ENCODE data around the gene LSM14A.

Gene LSM14A

DNA sequence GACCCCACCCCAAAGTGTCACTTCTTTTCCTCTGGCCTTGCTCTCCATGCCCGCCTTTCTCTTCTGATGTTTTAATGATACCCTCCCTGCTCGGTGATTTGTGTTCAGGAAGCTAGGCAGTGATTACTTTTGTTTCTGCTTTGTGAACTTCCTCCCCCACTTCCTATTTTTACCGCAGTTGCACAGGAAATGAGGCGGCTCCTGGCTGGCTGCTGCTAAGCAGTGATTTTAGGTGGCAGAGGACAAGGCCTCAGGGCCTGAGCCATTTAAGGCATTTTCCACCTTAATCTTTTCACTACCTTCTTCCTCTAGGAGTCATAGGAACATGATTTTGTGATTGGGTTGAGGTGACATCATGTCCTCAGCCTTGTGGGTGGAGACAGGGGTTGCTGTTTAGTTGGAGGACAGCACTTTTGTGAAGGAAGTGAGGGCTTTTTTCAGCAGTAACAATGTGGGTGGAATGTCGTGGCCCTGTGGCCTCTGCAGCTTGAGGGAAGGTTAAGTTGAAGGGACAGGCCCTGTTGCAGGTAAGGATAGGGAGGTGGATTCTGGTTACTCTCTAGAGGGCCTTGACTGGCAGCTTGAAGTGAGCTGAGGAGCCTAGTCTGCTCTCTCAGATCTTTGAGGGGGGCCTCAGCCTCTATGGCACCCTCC, 97.8 kb downstream of the LSM14A start:
- peak; percentile 43 for DNase-seq (ENCODE audit: low spot score)
- TF ChIP-seq, protein P1, sequence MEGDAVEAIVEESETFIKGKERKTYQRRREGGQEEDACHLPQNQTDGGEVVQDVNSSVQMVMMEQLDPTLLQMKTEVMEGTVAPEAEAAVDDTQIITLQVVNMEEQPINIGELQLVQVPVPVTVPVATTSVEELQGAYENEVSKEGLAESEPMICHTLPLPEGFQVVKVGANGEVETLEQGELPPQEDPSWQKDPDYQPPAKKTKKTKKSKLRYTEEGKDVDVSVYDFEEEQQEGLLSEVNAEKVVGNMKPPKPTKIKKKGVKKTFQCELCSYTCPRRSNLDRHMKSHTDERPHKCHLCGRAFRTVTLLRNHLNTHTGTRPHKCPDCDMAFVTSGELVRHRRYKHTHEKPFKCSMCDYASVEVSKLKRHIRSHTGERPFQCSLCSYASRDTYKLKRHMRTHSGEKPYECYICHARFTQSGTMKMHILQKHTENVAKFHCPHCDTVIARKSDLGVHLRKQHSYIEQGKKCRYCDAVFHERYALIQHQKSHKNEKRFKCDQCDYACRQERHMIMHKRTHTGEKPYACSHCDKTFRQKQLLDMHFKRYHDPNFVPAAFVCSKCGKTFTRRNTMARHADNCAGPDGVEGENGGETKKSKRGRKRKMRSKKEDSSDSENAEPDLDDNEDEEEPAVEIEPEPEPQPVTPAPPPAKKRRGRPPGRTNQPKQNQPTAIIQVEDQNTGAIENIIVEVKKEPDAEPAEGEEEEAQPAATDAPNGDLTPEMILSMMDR (IDR thresholded peaks at IDR 0.05; ENCODE audit: extremely low read depth, insufficient read depth, missing control alignments): no peak
- in situ Hi-C loops (cut with MboI; ENCODE audit: low pct_unique_long_range_greater_than_20kb, low sequenced_read_pairs, unreplicated experiment): no loop called here

DNA sequence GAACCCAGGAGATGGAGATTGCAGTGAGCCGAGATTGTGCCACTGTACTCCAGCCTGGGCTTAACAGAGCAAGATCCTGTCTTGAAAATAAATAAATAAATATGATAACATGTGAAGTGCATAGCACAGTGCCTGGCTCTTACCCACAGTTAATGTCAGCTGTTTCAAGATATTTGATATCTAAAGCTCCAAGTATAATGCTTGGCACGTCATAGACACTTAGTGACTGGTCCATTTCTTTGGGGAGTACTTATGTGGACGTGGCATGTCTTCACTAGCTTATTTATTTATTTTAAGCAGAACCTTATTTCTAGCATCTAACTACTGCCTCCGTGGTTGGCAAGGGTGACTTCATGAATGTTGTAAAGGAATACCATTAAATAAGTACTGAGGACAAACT, 100.8 kb downstream of the LSM14A start:
- in situ Hi-C loops (cut with MboI; ENCODE audit: low pct_unique_long_range_greater_than_20kb, low sequenced_read_pairs, unreplicated experiment): no loop called here
- no peak for DNase-seq (ENCODE audit: low spot score)

DNA sequence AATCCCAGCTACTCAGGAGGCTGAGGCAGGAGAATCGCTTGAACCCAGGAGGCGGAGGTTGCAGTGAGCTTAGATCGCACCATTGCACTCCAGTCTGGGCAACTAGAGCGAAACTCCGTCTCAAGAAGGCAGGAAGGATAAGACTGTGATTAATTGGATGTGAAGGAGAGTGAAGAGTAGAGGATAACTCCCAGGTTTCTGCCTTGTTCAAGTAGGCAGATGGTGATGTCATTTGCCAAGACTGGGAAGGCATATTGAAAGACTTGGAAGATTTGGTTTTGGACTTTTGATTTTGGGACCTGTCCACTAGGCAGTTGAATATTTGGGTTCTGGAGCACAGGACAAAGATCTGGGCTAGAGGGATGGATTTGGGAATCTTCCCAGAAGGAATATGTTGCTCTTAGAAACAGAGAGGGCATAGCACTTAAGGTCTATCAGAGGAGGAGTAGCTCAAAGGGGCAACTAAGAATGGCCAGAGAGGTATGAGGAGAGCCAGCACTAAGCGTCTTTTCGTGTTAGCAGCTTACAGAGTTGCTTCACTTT, 102.1 kb downstream of the LSM14A start:
- TF ChIP-seq, protein P1 (IDR thresholded peaks at IDR 0.05; ENCODE audit: extremely low read depth, insufficient read depth, missing control alignments): no peak
- in situ Hi-C loops (cut with MboI; ENCODE audit: low pct_unique_long_range_greater_than_20kb, low sequenced_read_pairs, unreplicated experiment): no loop called here
- DNase-seq (ENCODE audit: low spot score): no peak

More for the DNA sequence above, 100.8 kb downstream of the LSM14A start:
- TF ChIP-seq, protein P1 (IDR thresholded peaks at IDR 0.05; ENCODE audit: extremely low read depth, insufficient read depth, missing control alignments): no peak

DNA sequence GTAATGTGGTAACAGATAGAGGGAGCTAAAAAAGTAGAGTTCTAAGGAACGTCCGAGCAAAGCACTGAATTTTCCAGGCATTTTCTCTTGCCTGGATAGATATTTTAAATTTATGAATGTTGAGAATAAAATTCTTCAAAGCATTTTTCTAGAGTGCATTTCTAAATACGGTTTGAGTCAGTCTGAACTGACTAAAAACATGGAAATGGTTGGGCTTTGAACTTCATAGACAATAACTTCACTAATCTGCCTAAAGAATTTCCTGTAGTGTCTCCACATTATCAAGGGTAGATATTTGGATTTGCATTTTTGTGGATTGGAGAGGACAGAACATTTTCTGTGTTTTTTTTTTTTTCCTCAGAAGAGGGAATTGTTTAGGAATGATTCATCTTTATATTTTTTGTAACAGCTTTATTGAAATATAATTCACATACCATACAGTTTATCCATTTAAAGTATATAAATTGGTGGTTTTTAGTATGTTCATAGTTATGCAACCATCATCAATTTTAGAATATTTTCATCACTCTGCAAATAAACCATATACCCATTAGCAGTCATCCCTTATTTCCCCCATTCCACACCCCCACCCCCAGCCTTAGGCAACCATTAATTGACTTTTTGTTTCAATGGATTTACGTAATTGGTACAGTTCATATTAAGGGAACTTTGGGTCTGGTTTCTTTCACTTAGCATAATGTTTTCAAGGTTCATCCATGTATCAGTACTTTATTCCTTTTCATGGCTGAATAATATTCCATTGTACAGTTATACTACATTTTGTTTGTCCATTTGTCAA, 102.7 kb downstream of the LSM14A start:
- in situ Hi-C loops (cut with MboI; ENCODE audit: low pct_unique_long_range_greater_than_20kb, low sequenced_read_pairs, unreplicated experiment): no loop called here
- DNase-seq (ENCODE audit: low spot score): no peak
- TF ChIP-seq, protein P1 (IDR thresholded peaks at IDR 0.05; ENCODE audit: extremely low read depth, insufficient read depth, missing control alignments): no peak

DNA sequence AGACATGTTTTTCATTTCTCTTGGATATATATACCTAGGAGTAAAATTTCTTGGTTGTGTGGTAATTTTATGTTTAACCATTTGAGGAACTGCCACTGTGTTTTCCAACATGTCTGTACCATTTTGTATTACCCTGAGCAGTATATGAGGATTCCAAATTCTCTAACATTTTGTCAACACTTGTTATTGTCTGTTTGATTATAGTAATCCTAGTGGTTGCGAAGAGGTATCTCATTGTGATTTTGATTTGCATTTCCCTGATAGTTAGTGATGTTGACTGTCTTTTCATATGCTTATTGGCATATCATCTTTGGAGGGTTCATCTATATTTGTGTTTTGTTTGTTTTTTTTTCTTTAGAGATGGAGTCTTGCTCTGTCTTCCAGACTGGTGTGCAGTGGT, 103.4 kb downstream of the LSM14A start:
- in situ Hi-C loops (cut with MboI; ENCODE audit: low pct_unique_long_range_greater_than_20kb, low sequenced_read_pairs, unreplicated experiment): no loop called here
- no peak for DNase-seq (ENCODE audit: low spot score)
- TF ChIP-seq, protein P1 (IDR thresholded peaks at IDR 0.05; ENCODE audit: extremely low read depth, insufficient read depth, missing control alignments): no peak

DNA sequence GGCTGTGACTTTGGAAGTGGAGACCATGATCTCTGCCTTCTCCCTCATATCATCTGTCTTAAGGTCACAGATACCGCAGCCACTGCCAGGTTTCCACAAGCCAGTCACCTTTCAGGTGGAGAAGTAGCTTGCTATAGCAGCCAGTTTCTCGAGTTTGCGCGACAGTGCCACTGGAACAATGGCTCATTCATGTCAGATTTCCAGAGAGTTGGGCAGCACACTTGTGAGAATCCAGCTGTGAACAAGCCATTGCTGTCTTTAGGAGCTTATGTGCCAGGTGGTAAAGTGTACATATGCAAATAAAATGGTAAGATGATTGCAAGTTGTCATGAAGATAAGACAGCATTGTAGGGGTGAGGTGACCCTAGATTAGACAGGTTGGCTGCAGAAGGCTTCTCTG, 104.3 kb downstream of the LSM14A start:
- TF ChIP-seq, protein P1 (IDR thresholded peaks at IDR 0.05; ENCODE audit: extremely low read depth, insufficient read depth, missing control alignments): no peak
- no peak for DNase-seq (ENCODE audit: low spot score)
- in situ Hi-C loops (cut with MboI; ENCODE audit: low pct_unique_long_range_greater_than_20kb, low sequenced_read_pairs, unreplicated experiment): no loop called here
